GM06990 (cell line): Measurements from ENCODE around the gene TUBB4A.
A peak's percentile ranks its signal among the peaks of the same experiment; 100 is the strongest.

Experiments
- DNase-seq: peaks from one replicate; pipeline ENCODE4 v3.0.0-alpha.2; 2011; ENCODE audit not compliant: insufficient read length; ENCODE audit errors: extremely low read depth
- H3K27me3 ChIP-seq: replicated peaks from 2 replicates; pipeline ENCODE4 v1.6.0; 2011; ENCODE audit warnings: low read length; ENCODE audit not compliant: control insufficient read depth, insufficient read depth
- H3K36me3 ChIP-seq: 2 replicates; pipeline ENCODE4 v1.5.1; 2011; ENCODE audit warnings: low read length; ENCODE audit not compliant: control insufficient read depth, insufficient read depth
- H3K4me3 ChIP-seq: replicated peaks from 2 replicates; pipeline ENCODE4 v1.5.1; 2011; ENCODE audit warnings: low read depth, mild to moderate bottlenecking, control low read depth, low read length
- TF ChIP-seq, protein P1 (sequence below): IDR thresholded peaks from 2 replicates; pipeline ENCODE4 v1.5.1; 2011; ENCODE audit warnings: low read length, control low read depth, mild to moderate bottlenecking, inconsistent platforms; ENCODE audit not compliant: insufficient read depth, poor library complexity, severe bottlenecking

Gene TUBB4A

DNA sequence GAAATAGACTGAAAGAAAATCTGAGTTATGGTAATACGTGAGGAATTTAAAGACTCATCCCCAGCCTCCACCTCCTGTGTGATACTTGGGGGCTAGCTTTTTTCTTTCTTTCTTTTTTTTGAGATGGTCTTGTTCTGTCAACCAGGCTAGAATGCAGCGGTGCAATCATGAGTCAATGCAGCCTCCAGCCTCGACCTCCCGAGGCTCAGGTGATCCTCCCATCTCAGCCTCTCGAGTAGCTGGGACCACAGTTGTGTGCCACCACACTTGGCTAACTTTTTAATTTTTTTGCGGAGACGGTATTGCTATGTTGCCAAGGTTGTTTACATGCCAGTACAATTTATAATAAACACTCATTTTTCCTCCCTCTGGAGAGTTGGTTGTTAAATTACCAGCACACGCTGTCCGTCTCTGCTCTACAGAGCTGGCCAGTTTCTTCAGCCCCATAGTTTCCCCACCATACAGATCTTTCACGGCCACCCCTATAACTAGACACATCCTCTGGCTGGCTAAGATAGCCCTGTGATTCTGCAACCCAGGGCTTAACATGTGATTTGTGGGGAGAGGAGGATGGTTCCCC lies 33.5 kb upstream of the TUBB4A start:
- peaks cover 14% of the 10 kb centered on the region for H3K36me3 ChIP-seq
- no peaks in the 10 kb centered on the region for H3K27me3 ChIP-seq
- TF ChIP-seq, protein P1, sequence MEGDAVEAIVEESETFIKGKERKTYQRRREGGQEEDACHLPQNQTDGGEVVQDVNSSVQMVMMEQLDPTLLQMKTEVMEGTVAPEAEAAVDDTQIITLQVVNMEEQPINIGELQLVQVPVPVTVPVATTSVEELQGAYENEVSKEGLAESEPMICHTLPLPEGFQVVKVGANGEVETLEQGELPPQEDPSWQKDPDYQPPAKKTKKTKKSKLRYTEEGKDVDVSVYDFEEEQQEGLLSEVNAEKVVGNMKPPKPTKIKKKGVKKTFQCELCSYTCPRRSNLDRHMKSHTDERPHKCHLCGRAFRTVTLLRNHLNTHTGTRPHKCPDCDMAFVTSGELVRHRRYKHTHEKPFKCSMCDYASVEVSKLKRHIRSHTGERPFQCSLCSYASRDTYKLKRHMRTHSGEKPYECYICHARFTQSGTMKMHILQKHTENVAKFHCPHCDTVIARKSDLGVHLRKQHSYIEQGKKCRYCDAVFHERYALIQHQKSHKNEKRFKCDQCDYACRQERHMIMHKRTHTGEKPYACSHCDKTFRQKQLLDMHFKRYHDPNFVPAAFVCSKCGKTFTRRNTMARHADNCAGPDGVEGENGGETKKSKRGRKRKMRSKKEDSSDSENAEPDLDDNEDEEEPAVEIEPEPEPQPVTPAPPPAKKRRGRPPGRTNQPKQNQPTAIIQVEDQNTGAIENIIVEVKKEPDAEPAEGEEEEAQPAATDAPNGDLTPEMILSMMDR = no peak
- DNase-seq = no peak
- H3K4me3 ChIP-seq = no peak overlapping the region; the same call in 1 of the 2 replicates

DNA sequence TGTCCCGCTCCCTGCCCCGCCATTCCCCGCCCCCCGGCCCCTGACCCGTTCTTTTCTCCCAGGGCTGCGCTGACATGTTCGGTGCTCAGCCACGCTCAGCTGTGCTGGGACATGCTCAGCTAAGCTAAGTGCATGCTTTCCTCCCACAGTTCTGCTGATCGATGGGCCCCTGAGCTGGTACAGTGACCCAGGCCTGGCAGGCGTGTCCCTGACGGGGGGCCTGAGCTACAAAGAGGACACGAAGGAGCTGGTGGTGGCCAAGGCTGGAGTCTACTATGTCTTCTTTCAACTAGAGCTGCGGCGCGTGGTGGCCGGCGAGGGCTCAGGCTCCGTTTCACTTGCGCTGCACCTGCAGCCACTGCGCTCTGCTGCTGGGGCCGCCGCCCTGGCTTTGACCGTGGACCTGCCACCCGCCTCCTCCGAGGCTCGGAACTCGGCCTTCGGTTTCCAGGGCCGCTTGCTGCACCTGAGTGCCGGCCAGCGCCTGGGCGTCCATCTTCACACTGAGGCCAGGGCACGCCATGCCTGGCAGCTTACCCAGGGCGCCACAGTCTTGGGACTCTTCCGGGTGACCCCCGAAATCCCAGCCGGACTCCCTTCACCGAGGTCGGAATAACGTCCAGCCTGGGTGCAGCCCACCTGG lies 32.5 kb upstream of the TUBB4A start:
- no peak for DNase-seq
- Histone ChIP-seq H3K27me3 (no peaks in the 10 kb centered on the region), H3K4me3 (0 out of 2 replicates have a peak overlapping the region, but pooled peaks have one; percentile 4), H3K36me3 (peaks cover 14% of the 10 kb centered on the region)
- TF ChIP-seq, protein P1 = no peak

DNA sequence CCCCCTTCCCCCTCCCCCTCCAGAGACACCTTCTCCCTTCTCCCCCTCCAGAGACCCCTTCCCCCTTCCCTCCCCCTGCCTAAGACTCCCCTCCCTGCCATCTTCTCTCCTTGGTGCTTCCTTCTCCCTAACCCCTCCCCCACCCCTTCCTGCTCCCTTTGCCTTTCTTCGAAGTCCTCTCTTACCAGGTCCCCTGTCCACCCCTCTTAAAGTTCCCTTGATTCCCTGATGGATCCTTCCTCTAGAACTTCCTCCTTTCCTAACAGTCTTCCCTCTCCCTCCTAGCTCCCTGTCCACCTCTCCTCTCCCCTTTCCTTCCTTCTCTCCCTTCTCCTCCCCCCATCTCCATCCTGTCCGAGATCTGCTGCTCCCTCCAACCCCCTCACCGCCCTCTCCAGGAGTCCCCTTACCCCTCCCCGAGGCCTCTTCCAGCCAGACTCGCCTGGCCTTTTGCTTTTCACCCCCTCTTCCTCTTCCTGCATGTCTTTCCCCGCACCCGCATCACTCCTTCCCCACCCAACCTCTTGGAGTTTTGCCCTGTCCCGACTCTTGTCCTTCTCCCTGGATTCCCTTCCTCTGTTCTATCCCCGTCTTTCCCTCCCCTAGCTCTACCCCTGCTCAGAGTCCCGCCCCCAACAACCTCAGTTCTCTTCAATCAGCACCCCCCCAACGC lies 31.8 kb upstream of the TUBB4A start:
- Histone ChIP-seq H3K4me3 (peak overlapping the region; percentile 98), H3K36me3 (peaks cover 14% of the 10 kb centered on the region), H3K27me3 (no peaks in the 10 kb centered on the region)
- no peak for DNase-seq
- TF ChIP-seq, protein P1 = no peak

DNA sequence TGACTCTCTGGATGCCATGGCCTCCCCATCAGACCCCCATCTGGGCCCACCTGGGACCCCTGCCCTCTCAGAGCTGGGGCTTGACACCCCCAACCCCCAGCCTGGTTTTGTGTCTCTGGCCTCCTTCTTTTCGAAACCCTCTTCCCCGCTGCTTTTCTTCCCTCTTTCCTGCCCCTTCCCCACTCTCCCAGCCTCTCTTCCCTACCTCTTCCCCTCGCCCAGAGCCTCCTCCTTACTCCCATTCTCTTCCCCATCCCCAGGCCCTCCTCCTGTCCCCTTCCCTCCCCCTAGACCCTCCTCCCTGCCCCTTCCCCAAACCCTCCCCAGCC lies 30.9 kb upstream of the TUBB4A start:
- Histone ChIP-seq H3K36me3 (peaks cover 14% of the 10 kb centered on the region), H3K4me3 (peak overlapping the region; percentile 98), H3K27me3 (no peaks in the 10 kb centered on the region)
- TF ChIP-seq, protein P1 = no peak
- no peak for DNase-seq

DNA sequence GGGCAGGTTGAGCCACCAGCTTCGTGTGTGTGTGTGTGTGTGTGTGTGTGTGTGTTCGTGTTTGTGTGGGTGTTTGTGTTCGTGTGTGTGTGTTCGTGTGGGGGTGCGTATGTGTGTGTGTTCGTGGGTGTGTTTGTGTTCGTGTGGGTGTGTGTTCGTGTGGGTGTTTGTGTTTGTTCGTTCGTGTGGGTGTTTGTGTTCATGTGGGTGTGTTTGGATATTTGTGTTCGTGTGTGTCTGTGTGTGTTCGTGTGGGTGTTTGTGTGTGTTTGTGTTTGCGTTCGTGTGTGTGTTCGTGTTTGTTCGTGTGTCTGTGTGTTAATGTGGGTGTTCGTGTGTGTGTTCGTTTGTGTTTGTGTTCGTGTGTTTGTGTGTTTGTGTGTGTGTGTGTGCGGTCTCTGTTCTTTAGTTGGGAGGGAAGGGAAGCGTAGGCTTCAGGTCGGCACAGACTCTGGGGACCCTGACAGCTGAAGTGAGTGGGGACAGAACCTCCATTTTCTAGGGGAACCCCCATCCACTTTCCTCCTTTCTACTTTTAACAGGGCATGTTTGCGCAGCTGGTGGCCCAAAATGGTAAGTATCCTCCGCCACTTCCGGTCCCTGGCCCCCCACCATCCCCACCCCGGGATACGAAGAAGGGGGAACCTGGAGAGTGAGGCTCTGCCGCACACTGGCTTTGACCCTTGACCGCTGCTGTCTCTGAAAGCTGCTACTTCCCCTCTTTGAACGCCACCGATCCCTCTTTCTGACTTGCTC lies 30.3 kb upstream of the TUBB4A start:
- H3K4me3 ChIP-seq = peak overlapping the region; percentile 98
- TF ChIP-seq, protein P1 = no peak
- no peaks in the 10 kb centered on the region for H3K27me3 ChIP-seq
- DNase-seq = peak; percentile 85
- peaks cover 14% of the 10 kb centered on the region for H3K36me3 ChIP-seq
